D721Med (cell line): Measurements from ENCODE around the gene UBE2I.
"Not testable (repeated sequence)": the region's sequence is repeated elsewhere in the genome, so short reads cannot be mapped to it uniquely, and the experiment has no call there.

Source experiments
- DNase-seq: peaks from one replicate; pipeline ENCODE4 v3.0.0; 2011; ENCODE audit warnings: low spot score; ENCODE audit not compliant: insufficient read length
- FAIRE-seq: peaks from 2 replicates; lab custom pipeline; 2011; peaks lifted over from hg19 to GRCh38; lab: Jason Lieb, UNC
- TF ChIP-seq, protein P1 (sequence below): IDR thresholded peaks from 2 replicates; pipeline ENCODE4 v1.5.1; 2012; ENCODE audit warnings: mild to moderate bottlenecking, control low read depth; ENCODE audit not compliant: insufficient read depth; ENCODE audit errors: missing control alignments

Gene UBE2I

GRCh38 chr16:1326391-1326790 lies 17.0 kb downstream of the UBE2I start:
- no peak for FAIRE-seq
- DNase-seq, result no peak
- TF ChIP-seq, protein P1, sequence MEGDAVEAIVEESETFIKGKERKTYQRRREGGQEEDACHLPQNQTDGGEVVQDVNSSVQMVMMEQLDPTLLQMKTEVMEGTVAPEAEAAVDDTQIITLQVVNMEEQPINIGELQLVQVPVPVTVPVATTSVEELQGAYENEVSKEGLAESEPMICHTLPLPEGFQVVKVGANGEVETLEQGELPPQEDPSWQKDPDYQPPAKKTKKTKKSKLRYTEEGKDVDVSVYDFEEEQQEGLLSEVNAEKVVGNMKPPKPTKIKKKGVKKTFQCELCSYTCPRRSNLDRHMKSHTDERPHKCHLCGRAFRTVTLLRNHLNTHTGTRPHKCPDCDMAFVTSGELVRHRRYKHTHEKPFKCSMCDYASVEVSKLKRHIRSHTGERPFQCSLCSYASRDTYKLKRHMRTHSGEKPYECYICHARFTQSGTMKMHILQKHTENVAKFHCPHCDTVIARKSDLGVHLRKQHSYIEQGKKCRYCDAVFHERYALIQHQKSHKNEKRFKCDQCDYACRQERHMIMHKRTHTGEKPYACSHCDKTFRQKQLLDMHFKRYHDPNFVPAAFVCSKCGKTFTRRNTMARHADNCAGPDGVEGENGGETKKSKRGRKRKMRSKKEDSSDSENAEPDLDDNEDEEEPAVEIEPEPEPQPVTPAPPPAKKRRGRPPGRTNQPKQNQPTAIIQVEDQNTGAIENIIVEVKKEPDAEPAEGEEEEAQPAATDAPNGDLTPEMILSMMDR, result no peak

DNA sequence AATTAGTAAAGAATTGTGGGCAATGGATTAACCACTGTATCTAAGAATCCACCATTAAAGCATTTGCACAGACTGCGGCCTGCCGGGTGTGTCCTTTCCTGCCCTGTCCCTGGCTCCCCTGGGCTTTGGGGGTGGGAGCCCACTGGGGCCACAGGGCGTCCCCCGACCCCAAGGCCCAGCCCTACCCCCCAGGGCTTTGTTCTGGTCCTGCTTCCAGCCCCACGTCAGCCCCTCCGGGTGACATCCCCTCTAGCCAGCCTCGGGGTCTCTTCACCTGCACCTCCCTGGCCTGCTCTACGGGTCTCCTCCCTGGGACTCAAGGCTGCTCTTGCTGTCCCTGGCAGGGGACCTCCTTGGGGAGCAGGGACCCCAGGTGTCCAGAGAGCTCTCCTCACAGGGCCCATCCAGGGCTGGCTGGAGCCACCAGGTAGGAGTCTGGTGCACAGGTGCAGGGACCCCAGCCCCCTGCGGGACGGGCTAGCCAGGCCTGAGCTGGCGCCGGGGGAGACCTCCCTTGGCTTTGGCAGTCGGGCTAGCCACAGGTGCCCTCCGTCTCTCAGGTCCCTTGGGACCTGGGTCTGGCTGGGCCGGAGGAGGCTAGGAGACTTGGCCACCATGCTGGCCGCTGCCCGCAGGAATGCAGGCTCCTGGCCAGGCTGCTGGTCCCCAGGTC lies 17.6 kb downstream of the UBE2I start:
- TF ChIP-seq, protein P1, result no peak
- DNase-seq (no peak), FAIRE-seq (no peak)

- FAIRE-seq, result no peak
- TF ChIP-seq, protein P1, result no peak
- no peak for DNase-seq
Measured at GRCh38 chr16:1327619-1327947, 18.1 kb downstream of the UBE2I start.

- DNase-seq, FAIRE-seq: not testable (repeated sequence)
Measured at GRCh38 chr16:1328136-1328535, 18.7 kb downstream of the UBE2I start.

DNA sequence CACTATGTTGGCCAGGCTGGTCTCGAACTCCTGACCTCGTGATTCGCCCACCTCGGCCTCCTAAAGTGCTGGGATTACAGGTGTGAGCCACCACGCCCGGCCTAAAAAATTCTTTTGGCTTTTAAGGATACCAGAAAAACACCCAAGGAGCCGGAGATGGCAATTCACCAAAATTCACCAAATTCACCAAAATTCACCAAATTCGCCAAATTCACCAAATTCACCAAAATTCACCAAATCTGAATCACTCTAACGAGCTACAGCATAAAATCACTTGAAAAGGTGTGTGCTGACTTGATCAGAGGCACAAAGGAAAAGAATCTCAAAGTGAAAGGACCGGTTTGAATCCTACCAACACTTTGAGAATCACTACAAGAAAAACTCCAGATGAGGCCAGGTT lies 19.5 kb downstream of the UBE2I start:
- DNase-seq, FAIRE-seq: not testable (repeated sequence)

GRCh38 chr16:1330260-1330914 lies 21.0 kb downstream of the UBE2I start:
- TF ChIP-seq, protein P1, result peak; percentile 39
- DNase-seq (no peak), FAIRE-seq (no peak)

GRCh38 chr16:1330931-1331711 lies 21.7 kb downstream of the UBE2I start:
- TF ChIP-seq, protein P1, result no peak
- DNase-seq (no peak), FAIRE-seq (no peak)
